Measurements from ENCODE around the gene PEAK1.

PEAK1 gene

DNA sequence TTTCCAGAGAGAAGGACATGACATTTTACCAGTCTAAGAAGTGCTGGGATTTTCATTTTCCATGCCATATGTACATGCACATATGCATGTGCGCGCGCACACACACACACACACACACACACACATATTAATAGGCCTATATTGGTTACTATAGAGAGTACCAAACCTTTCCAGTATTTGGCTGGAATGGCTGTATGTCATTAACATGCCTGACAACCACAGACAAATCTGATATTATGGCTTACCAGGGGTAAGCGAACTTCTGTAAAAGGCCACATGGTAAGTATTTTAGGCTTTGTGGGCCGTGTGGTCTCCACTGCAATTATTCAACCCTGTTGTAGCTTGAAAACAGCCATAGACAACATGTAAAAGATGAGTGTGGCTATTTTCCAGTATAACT, 251.8 kb downstream of the PEAK1 start:
- DNase-seq, result no peak

DNA sequence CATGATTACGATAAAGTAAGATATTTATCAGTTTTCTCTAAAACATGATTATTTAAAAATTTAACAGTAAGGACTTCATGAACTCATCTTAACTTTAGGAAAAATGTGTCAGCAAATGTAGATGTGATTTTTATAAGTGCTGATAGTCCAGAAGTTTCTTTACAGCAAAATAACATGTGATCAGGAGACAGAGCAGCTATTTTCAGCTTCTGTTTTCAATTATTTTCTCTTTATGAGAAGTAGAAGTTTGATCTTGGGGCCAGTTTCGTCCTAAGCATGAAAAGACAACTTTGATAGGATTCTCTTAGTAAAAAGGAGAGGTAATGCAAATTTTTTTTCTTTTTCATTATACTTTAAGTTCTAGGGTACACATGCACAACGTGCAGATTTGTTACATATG, 252.5 kb downstream of the PEAK1 start:
- DNase-seq, result no peak

DNA sequence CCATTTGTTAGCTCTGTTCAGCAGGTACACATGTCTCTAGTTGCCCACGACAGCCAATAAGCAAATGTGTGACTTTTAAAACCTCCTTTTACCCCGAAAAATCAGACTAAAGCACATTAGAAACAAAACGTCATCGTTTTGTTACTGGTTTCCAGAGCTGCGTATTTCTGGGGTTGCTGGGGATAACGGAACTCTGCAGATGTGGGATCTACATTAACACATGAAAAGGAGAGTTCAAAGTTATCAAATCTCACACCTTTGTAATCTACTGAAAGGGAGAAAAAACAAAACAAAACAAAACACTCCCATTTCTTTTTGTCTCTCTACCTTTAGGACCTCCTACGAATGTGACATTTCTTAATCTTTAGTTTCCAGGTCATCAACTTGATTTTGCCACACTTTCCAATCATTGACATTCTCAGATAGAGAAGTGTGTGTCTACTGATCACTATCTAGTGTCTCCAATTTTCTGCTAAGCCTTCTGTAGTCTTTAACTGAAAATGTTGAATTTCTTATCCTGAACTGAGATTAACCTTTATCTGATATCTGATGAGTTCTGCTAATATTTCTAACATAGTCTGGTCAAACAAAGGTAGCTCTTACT, 256.0 kb downstream of the PEAK1 start:
- DNase-seq, result peak in 1 of 2 donors; percentile 23

DNA sequence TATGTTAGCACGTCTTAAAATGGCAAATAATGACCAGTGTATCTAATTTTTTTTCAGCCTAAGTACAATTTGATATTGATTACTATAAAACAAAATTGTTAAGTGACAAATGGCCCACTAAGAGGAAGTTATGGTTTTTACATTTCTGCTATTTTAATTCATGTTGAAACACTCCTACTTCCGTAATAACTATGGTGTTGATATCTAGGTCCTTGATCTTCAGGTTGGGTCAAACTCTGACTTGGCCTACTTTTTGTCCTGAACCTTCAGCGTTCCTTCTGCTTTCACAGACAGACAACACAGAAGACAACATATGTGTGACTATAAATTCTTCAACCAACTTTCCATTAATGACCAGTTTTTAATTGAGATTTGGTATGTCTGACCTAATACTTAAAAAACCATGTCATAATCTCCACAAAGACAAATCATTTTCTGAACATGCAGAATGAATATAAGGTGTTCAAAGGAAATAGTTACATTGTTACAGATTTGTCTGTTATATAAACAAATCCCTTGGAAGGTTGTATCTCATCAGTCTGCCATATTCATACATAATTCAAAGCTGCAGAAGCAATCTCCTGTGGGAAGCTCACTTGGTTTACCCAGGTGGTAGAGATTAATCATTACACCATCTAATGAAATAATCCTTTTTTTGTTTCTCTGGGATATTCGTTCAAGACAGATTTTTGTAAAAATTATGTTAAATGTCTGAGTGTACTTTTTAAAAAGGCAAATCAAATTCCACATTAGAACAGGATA, 256.9 kb downstream of the PEAK1 start:
- DNase-seq, result no peak

DNA sequence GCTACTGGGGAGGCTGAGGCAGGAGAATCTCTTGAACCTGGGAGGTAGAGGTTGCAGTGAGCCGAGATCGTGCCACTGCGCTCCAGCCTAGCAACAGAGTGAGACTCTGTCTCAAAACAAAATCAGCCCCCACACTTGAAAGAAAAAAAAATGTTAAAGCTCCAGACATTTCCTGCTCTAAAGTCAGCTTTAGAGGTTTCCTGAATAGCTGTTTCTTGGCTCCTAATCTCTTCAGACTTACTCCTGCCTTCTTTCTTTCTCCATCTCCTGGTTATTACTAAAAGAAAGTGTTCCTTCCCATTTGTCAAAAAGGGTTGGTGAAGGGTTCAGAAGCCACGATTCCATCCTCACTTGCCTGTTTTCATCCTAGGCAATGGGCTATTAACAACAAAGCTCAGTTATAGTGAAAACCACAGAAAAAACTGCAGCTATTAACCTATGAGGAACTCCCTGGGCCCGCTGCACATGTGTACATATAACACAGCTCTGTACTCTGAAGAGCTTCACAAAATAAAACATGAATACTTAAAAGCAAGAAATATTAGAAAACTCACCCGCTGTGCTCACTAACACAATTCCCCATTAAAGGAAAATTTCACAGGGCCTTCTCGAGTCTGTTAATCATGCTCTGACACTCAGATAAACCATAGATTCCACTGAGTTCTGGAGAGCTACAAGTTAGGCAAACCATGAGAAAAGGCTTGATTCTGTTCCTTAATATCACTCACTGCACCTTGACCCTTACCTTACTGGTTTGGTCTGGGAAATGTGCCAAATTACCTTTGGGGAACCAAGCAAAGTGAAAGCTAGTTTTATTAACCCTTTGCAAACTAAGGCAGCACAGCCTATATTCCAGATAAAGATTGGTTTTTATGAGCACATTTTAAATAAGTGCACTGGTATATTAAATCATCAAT, 259.1 kb downstream of the PEAK1 start:
- DNase-seq, result no peak

DNA sequence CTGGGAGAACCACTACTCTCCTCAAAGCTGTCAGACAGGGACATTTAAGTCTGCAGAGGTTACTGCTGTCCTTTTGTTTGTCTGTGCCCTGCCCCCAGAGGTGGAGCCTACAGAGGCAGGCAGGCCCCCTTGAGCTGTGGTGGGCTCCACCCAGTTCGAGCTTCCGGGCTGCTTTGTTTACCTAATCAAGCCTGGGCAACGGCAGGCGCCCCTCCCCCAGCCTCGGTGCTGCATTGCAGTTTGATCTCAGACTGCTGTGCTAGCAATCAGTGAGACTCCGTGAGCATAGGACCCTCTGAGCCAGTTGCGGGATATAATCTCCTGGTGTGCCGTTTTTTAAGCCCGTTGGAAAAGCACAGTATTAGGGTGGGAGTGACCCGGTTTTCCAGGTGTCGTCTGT, 263.9 kb downstream of the PEAK1 start:
- peak; percentile 34 to 44 for DNase-seq

DNA sequence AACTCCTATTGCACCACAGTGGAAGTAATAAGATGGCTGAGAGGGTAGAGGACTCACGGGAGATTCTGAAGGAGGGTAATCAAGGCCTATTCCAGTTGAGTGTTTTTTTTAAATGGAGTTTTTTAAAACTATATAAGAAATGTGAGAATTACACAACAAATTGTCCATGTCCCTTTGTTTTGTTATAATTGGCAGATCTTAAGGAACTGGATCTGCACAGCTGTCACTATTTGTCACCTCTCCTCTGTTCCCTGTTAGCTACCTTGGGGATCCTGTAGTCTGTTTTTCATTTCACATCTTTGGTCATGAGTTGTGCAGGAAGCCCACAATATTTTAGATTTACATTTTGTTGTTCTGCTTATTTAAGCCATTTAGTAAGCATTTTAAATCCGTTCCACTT, 271.7 kb downstream of the PEAK1 start:
- no peak for DNase-seq

DNA sequence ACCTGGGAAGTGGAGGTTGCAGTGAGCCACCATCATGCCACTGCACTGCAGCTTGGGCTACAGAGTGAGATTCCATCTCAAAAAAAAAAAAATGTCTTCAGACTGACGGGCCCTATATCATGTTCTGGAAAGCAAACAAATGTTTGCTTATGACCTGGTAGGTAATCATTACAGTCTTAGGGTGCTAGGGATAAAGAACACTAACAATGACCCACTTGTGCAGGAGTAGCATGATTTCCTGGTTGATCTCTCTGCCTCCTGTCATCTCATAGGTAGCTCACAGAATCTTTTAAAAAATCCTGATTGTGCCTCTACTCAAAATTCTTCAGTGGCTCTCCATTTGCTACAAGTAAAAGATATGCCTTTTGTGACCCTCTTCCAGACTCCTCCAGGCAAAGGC, 274.5 kb downstream of the PEAK1 start:
- DNase-seq, result no peak

DNA sequence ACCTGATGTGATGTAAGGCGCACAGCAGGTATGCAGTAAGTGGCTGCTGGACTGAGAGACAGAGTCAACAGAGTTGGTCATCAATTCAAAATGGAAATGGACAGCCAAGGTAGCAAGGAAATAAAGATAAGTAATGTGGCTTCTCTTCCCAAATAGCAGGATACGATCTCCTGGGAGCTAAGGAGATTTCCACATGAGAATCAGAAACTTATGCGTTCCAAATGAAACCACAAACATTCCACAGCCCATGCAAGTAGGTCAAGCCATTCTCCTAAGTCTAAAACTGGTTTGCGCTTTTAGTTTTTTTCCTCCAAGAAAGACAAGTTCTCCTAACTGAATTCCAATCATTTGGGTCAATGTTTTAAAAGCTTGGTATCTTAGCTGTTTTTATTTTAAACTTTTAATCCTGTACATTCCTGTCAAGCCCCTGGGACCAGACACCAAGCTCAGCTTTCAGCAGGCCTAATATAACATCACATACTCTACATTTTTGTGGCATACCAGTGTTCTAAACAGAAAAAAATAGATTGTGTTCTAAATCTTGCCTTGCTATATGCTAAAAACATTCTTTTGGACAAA, 275.3 kb downstream of the PEAK1 start:
- DNase-seq, result no peak

DNA sequence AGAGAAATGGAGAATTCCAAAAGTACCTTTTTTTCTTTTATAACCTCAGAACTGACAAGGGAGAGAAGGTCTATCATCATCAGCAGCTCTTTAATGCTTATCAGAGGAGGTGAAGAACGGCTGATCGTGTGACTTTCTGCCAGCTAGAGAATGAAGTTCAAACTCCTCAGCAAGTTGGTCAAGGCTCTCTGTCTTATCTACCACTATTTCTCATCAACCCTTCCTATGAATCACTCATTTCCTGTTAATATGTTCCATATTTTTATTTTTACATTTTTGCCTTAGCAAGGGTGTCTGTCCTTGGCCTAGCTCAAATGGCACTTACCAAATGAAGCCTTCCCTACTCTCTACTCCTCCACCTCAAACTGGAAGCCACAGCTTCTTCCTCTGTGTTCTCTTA, 275.9 kb downstream of the PEAK1 start:
- DNase-seq, result no peak

DNA sequence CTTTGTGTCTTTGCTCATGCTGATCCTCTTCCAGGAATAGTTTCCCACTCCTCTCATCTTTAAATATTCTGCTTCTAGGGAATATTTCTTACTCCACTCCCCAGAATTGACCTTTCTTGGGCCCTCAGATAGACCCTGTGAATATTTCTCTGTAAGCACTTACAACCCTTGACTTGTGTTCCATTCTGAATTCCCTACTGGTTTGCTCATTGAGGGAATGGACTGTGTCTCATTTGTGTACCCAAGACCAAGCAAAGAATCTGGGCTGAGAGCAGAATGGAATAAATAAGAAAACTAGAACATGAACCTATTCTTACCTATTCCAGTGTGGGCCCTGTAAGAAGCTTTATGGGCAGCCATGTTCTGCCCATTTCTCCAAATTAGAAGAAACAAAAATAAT, 276.3 kb downstream of the PEAK1 start:
- DNase-seq, result no peak

DNA sequence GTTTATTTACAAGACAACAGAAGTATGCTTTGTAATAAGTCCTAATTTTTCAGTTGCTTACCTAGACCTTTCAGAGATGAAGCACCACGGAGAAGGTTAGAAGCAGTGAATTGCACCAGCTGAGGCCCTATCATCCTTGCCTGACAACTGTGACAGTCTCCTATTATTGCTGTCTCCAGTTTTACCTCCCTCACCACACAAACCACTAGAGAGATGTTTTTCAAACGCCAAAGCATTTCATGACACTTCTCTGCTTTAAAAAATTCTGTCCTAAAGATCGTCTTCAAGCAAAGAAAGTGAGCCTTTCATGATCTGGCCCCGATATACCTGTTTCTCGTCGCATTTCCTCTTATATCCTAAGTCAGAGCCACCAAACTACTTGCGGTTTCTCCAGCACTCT, 276.7 kb downstream of the PEAK1 start:
- no peak for DNase-seq

DNA sequence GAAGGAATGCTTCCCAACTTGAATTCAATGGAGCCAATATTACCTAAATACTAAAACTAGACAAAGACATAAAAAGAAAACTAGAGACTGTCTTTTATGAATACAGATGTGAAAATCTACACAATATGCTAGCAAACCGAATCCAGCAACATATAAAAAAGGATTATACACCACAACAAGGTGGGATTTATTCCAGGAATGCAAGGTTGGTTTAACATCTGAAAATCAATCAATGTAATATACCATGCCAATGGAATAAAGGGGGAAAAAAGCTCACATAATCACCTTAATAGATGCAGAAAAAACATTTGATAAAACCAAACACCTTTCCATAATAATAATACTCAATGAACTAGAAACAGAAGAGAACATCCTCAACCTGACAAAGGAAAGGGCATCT, 279.7 kb downstream of the PEAK1 start:
- no peak for DNase-seq

DNA sequence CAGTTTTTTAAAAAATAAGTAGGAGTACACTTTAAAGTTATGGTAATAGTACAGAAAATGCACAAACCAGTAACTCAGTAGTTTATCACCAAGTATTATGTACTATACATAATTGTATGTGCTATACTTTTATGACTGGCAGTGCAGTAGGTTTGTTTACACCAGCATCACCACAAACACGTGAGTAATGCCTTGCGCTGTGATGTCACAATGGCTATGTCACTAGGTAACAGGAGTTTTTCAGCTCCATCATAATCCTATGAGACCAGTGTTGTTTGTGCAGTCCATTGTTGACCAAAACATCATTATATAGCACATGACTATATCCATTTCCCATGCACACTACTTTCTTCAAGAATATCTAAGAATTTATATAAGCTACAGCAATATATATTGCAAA, 280.6 kb downstream of the PEAK1 start:
- no peak for DNase-seq

DNA sequence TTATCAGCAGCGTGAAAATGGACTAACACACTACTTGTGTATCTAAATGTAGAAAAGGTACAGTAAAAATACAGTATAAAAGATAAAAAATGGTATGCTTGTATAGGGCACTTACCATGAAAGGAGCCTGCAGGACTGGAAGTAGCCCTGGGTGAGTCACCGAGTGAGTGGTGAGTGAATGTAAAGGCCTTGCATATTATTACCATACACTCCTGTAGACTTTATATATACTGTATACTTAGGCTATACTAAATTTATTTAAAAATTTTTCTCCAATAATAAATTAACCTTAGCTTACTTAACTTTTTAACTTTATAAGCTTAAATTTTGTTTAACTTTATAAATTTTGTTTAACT, 281.8 kb downstream of the PEAK1 start:
- DNase-seq, result no peak

DNA sequence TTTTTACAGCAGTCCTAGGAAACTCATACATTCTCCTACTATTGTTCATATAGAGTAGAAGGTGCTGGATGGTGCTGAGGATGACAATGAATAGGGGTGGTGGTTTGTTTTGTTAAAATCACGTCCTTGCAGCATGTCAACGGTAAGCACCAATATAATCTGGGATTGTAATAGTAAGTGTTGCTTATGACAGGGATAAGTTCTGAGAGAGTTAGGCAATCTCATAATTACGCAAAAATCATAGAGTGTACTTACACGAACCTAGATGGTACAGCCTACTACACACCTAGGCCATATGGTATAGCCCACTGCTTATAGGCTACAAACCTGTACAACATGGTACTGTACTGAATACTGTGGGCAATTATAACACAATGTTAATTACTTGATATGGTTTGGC, 284.7 kb downstream of the PEAK1 start:
- no peak for DNase-seq

DNA sequence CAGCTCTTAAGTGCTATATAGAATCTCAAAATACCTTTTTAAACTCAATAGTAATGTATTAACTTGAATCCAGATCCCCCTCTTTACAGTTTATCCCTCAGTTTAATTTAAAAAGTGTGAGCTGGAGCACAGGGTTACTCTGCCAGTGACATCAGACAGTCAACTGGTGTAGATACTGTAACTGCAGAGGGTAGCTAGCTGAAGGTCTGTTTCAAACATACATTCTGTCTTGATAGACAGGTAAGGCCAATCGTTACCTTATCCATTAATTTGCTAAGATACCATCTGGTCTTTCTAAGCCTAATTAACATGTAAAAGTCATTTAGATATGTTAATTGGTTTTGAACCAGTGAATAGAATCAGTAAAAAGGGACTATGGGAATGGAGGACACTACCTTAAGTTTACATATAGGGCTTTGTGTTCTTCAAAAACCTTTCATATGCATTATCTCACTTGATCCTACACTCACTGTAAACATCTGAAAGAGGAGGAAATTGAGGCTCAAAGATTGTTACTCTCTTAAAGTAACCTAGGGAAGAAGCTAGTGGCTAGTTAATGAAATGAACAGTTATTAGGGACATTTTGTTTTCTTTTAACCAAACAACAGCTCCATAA, 289.5 kb downstream of the PEAK1 start:
- no peak for DNase-seq

DNA sequence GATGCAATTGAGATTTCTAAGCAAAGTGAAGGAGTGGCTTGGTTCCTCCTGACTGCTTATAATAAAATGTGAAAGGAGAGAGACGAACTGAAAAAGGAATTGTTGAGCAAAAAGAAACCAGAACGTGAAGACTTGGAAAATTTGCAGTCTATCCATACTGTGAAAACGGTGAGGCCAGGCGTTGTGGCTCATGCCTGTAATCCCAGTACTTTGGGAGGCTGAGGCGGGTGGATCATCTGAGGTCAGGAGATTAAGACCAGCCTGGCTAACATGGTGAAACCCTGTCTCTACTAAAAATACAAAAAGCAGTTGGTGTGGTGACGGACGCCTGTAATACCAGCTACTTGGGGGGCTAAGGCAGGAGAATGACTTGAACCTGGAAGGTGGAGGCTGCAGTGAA, 292.3 kb downstream of the PEAK1 start:
- no peak for DNase-seq

DNA sequence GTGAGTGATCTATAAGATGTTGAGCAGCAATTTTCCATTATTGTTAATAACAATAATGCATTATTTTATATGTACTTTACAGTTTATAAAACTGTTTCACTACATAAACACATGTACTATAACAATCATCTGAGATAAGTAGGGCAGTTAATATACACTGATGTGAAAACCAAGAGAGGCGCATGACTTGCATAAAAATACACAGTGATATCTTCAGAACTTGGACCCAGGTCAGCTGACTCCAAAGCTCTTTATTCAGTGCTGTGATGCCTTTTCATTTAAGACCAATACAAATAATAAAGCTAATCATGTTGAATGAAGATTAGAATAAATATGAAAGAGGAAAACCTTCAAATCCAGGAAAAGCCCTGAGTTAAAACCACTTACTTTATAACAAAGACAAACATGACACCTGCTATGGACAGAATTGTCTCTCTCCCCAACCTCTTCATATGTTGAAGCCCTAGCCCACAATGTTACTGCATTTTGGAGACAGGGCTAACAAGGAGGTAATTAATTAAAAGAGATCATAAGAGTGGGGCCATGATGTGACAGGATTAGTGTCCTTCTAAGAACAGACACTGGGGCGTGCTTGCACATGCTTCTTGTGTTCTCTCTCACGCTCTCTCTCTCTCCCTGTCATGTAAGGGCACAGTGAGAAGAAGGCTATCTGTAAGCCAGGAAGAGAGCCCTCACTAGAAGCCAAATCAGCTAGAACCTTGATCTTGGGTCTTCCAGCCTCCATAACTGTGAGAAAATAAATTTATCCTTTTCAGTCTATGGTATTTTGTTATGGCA, 293.2 kb downstream of the PEAK1 start:
- DNase-seq, result no peak

DNA sequence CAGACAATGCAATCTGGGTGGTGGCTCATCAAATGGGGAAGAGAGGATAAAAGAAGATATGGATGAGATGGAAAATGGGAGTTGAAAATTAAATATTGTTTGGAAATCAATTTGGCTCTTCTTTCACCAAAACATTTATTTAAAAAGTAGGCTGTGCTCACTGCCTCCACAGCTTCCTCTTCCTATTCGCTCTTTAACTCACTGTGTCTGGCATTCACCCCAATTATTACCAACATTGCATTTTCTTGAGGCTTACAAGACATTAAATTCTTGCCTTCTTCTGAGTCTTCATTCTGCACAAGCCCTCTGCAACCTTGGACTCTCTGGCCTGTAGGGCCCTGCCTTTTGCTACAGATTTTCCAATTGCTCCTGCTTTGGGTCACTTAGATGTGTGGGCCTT, 296.1 kb downstream of the PEAK1 start:
- DNase-seq, result no peak

DNA sequence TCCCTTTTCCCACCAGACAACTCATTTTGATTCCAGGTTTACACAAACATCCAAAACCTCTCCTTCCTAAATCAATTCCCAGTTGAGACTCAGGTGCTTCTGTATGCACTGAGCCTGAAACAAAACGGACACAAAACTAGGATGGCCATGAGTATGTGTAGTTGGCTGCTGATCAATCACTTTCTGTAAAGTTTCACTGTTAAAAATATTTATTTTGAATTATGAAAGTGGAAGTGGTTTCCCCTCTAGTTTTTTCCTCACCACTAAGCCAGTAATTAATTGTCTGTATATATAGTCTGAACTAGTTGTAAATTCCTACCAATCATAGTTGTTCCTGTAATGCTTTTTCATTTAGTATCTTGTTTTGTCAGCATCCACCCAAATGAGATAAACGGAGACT, 297.3 kb downstream of the PEAK1 start:
- DNase-seq, result no peak

DNA sequence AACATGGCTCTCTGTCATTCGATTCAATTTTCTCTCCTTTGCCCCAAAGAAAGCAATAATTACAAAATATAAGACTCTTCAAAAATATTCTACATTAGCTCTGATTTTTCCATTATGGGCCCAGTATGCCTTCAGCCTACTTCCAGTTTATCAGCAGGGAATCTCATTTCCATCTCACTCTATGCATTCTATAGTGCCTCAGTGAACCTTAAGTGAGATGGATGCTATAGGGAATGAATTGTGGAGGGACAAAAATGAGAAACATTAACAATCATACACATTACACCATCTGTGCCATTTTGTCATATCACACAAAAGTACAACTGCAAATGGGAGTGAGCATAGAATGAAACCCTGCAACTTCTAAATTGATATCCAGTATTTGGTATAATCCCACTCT, 298.3 kb downstream of the PEAK1 start:
- DNase-seq, result no peak
